ENCODE results near the gene PSKH1.

The PSKH1 gene

GRCh38 chr16:67949645-67950044 lies 56.6 kb downstream of the PSKH1 start:
- H3K4me3 ChIP-seq (ENCODE audit: control insufficient read depth, low read depth, low read length): no peak overlapping the region
- no peak for DNase-seq (ENCODE audit: low read depth)
- TF ChIP-seq CTCF (conservative IDR thresholded peaks at IDR 0.05; ENCODE audit: control insufficient read depth, insufficient read depth, low read depth, low read length): no peak

- no peak for DNase-seq (ENCODE audit: low read depth)
- no peak for TF ChIP-seq CTCF (conservative IDR thresholded peaks at IDR 0.05; ENCODE audit: control insufficient read depth, insufficient read depth, low read depth, low read length)
- H3K4me3 ChIP-seq (ENCODE audit: control insufficient read depth, low read depth, low read length): no peak overlapping the region
Observed at GRCh38 chr16:67950335-67950843, 57.3 kb downstream of the PSKH1 start.

DNA sequence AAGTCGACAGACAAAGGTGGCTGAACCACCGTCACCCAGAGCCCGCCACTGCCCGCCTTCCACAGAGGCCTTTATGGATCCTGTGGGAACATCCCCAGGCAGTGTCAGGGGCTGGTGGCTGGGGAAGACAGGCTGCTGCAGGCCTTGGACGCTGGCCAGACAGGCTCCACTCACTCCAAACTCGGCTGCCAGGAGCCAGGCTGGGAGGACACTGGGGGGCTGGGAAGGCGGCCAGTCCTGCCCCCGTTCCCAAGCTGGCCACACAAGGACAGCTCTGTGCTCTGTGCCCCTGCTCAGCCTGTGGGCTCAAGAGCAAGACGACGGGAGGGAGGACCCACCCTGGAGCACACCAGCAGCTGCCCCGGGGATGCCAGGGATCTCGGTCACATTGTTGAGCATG lies 58.4 kb downstream of the PSKH1 start:
- no peak overlapping the region for H3K4me3 ChIP-seq (ENCODE audit: control insufficient read depth, low read depth, low read length)
- TF ChIP-seq CTCF (conservative IDR thresholded peaks at IDR 0.05; ENCODE audit: control insufficient read depth, insufficient read depth, low read depth, low read length): no peak
- DNase-seq (ENCODE audit: low read depth): no peak

DNA sequence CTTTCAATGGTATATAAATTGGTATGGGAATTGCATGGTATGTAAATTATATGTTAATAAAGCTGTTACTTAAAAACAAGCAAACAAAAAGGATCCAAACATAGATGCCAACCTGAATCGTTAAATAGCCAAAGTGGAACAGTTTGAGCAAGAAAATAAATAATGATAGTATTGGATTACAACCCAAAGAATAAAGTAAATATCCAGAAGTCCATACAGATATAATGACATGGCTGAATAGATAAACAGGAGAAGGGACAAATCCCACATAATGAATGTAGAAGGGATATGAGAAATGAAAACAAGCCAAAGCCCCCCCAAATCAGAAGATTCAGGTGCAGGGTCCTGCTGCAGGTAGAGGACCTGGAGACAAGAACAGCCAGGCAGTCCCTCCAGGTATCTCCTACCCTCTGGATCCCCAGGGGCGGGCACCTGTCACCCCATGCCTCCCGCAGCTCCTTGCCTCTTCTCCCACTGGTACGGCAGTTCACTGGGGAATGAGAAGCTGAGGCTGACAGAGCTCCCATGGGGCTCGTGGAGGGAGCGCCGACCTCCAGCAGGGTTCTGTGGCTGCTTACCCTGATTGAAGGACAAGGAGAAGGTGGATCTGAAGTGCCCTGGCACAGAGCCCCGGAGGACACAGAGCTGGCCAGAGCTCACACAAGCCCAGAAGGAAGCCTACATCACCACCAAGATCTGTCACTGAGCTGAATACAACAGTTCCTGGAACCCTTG lies 60.8 kb downstream of the PSKH1 start:
- no peak overlapping the region for H3K4me3 ChIP-seq (ENCODE audit: control insufficient read depth, low read depth, low read length)
- no peak for DNase-seq (ENCODE audit: low read depth)
- TF ChIP-seq CTCF (conservative IDR thresholded peaks at IDR 0.05; ENCODE audit: control insufficient read depth, insufficient read depth, low read depth, low read length): no peak

- no peak for DNase-seq (ENCODE audit: low read depth)
- no peak overlapping the region for H3K4me3 ChIP-seq (ENCODE audit: control insufficient read depth, low read depth, low read length)
- TF ChIP-seq CTCF (conservative IDR thresholded peaks at IDR 0.05; ENCODE audit: control insufficient read depth, insufficient read depth, low read depth, low read length): no peak
Observed at GRCh38 chr16:67954421-67955196, 61.6 kb downstream of the PSKH1 start.

DNA sequence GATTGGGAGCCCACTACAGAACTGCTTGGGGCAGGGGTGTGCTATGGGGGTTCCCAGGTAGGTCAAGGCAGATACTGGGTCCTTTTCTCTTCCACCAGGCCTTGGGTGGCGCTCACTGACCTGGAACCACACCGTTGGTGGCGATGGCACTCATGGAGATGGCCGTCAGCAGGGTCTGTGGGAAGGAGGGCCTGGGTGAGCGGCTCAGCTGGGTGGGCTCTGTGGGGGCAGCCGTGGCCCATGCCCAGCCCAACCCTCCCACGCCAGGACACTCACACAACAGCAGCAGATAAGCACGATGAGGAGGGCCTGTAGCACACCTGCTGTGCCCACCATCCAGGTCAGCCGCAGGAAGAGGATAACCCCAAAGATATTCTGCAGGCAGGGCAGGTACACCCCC lies 64.6 kb downstream of the PSKH1 start:
- H3K4me3 ChIP-seq (ENCODE audit: control insufficient read depth, low read depth, low read length): no peak overlapping the region
- no peak for TF ChIP-seq CTCF (conservative IDR thresholded peaks at IDR 0.05; ENCODE audit: control insufficient read depth, insufficient read depth, low read depth, low read length)
- DNase-seq (ENCODE audit: low read depth): no peak

All from fibroblast of mammary gland (primary cell).